ENCODE measurements around the gene ISCA2.

Gene ISCA2

DNA sequence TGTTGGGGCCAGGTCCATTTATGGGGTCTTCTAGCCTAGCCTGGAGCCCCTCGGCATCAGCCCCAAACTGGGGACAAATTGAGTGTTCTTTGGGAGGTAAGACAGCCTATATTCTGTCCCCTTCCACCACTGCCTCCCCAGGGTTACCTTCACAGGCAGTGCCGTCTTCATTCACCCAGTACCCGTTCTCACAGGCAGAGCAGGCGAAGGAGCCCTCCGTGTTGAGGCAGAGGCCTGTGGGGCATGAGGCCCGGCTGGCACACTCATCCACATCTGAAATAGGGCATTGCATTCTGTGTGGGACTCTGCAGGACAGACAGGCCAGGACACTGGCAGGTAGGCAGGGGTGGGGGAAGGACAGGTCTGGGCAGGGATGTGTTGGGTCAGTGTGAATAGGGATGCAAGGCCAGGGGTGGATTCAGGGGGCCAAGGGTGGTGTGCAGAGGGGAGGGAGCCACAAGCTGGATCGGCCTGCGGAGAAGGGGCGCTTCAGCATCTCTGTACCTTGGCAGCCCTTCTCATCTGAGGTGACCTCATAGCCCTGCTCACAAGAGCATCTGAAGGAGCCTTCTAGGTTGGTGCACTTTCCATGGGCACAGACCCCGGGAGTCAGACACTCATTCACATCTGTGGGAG is 16.1 kb downstream of the ISCA2 start:
- no peak for DNase-seq

DNA sequence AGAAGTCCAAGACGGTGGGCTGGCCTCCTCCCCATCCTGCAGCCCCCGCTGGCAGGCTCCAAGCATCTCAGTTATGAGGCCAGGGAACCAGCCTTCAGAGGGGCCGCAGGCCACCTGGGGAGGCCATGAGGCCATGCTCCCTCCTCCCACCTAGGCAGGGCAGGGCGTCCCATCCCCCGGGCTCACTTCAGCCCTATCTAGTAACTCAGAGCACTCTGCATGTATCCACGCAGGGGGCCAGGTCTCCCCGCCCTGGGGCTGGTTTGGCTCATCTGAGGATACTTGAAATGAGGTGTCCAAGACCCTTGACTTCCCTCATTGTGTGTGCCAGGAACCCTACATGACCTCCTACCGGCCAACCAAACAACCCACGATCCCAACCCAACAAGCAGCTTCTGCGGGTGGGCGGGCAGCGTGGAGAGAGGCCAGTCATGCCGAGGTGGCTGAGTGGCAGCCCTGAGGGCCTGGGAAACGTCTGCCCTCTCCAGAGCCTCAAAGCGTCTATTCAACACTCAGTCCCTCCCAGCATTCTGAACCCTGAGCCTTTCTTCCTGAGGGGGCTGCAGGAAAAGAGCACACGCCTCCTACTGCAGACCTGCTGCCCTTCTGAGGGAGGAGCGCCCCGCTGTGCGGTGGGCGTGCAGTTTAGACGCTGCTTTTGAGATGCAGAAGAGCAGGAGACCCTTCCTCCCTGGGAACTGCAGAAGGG is 16.8 kb downstream of the ISCA2 start:
- DNase-seq, result no peak

DNA sequence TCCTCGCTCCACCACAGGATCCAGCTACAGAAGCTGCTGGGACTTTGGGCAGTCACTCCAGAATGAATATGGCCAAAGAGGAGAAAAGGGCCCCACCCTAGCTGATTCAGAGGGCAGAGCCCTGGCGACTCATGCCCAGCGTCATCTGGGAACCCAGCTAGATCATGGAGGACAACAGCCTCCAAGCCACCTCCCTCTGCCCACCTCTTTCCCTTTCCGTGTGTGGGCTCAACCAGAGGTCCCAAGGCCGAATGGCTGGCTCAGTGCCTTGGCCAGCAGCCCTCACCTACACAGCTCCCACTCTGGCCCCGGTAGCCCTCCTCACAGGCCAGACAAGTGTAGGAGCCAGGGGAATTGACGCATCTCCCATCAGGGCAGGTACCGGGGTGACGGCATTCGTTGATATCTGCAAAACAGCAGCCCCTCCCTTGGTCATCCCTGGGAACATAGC is 17.4 kb downstream of the ISCA2 start:
- DNase-seq, result no peak

DNA sequence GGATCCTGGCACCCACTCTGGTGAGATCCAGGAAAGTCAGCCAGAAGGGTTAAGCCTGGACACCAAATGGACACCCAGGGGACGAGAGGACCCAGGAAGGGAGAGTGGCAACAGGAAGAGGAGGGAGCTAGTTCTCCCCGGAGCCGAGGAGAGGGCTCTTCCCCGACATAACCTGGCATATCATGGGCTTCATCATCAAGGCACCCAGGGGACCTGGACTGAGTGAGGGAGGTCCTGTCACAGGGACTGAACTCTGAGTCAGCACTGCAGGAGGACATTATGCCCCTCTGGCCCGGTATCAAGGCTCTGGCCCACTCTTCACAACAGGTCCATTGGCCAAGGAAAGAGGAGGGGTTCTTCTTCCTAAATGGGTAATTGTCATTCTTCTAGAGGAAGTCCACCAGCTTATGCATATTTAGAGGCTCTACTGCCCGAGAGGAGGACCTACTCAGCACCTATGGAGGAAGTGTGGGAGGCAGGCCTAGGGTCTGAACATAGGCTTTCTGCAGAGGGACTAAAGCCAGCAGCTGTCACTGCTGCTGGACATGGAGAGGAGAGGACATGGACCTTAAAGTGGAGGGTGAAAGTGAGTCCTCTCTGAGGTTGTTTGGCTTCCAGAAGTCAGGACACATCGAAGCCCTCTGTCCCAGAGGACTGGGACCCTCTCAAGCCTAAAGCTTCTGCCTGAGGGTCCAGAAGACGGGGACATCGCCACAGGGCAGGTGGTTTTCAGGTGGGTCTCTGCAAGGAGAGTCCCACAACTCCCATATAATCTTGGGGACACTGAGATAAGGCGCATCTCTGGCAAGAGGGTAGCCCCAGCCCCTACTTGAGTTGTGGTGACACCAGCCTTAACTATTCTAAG is 18.6 kb downstream of the ISCA2 start:
- no peak for DNase-seq

DNA sequence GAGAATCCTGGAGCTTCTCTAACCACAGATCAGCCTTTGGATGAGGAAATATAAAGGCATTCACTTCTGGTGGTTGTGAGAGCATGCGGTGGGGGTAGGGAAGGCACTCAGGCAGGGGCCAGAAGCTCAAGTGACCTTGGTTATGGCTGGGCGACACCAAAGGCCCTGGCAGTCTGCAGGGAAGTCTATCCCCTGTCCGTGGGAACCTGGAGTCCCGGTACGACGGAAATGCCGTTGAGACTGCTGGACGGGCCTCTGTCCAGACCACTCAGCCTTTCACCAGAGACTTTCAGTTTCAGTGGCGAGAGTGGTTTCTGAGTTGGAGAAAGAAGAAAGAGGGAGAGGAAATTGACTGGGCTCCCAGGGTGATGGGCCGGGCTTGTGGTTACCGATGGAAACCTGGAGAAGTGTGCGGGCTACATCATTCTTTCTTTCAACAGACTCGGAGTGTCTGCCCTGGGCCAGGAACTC is 20.9 kb downstream of the ISCA2 start:
- no peak for DNase-seq

DNA sequence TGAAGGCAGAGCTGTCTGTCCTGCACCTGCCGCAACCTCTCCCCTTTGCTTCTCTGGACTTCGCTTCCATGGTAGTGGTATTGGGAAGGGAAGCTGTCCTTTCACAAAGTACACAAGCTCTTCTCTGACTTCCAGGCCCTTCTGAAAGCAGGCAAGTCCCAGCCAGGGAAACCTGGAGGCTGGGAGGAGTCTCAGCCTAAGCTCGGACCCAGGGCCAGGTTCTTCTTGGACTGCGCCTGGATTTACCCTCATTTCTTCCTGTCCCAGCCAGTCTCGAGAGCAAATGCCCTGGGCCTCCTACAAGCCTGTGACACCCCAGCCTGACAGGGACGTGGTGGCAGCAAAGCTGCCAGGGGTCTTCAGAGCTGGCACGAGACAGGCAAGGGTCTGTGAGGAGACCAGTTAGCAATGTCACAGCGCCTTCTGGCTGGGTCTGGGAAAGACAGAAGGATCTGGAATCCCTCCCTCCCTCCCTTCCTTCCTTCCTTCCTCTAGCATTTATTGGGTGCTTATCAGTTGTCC is 22.4 kb downstream of the ISCA2 start:
- DNase-seq, result no peak

DNA sequence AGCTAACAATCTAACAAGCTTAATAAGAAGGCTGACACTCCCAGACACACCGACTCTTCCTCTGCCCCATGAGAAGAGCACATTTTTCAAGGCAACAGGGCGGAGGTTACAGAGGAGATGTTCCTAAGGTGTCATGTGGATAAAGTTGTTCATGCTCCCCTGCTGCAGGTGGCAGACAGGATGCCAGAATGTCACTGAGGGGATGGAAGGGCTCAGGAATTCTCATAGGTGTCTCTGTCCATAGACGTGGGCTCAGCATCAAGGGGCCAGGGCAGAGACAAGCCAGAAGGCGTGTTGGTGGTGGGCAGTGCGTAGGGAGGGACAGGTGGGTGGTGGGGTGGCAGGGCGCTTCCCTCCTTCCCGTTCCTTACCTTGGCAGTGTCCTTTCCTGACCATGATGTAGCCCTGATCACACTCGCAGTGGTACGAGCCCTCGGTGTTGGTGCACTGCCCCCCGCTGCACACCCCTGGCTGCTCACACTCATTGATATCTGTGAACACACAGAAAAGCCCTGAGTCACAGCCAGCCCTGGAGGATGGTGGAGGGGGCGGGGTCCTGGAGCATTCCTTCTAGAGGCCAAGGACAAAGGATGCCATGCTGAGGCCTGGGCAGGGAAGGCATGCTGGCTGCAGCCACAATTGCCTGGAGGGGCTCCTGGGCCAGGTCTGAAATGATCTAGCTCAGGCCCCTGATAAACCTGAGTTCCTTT is 23.0 kb downstream of the ISCA2 start:
- DNase-seq, result no peak

DNA sequence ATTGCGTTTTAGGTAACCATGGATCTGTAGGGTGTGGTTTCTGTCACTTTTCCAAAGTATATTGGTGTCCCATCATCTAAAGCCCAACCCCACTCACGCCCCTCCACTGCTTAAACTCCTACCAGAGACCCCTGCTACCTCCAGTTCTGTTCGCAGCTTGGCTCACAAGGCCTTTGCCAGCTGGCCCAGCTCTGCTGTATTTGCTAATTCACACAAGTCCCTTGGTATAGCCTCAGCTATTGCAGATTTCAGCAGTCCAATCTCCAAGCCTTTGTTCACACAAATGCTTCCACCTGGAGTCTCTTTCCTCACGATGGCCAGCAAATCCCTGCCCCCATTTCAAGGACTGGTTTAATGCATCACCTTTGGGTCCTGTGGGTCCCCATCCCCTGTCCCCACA is 24.2 kb downstream of the ISCA2 start:
- DNase-seq, result no peak

DNA sequence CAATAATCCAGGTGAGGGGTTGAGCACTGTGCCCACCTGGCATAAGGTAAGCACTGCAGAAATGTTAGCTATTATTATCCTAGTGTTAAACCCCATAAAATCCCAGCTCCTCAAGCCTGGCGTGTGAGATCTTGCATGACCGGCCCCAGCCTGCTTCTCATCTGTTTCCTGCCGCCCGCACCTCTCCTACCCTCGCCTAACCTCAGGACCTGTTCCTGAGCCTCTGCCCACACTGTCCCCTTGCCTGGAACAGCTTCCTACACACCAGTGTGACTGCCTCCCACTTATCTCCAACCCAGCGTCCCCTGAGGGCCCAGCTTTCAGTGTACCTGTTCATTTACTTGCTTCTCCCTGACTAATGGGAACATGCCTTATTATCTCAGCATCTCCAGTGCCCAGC is 24.7 kb downstream of the ISCA2 start:
- DNase-seq, result no peak

DNA sequence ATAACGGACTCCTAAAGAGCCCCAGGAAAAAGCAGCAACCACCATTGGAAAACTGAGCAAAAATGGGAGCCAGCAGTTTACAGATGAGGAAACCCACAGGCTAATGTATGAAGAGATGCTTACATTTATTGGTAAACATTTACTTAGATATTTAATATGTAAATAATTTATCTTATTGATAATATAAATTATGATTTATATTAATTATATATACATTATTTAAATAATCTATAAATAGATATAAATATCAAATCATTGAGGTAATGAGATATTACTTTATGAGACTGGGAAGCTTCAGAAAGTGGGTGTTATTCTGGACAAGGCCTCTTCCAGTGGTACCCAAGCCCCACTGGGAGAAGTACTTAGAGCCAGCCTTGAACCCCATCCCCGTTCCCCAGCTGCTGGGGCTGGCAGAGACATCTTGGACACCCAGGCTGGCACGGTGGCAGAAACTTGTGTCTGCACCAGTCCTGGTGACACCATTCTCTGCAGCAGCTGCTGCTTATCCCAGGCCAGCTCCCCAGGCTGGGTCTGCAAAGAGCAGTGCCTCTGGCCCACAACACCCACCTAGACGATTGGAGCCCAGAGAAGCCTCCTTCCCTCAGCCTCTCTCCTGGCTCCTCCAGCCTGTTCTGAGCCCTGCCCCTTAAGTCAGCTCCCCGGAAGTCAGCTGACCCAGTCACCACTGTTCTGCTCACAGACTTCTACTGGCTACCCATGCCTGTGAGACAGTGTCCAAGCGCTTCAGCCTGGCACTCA is 25.9 kb downstream of the ISCA2 start:
- DNase-seq, result no peak

DNA sequence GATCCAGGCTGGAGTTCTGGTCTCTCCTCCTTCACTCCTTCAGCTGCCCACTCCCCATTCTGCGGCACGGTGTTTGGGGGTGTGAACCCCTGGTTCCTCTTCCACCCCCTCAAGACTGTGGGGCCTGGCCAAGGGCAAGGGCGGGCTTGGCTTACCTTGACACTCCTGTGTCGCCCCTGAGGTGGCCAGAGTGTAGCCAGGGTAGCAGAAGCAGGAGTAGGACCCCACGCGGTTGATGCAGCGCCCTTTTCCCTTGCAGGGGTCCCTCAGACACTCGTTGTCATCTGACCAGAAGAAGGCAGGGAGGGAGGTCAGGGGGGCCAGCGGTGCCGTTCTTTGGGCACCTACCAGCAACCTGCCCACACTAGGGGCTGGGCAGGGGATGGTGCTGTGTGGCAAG is 28.2 kb downstream of the ISCA2 start:
- DNase-seq, result no peak

DNA sequence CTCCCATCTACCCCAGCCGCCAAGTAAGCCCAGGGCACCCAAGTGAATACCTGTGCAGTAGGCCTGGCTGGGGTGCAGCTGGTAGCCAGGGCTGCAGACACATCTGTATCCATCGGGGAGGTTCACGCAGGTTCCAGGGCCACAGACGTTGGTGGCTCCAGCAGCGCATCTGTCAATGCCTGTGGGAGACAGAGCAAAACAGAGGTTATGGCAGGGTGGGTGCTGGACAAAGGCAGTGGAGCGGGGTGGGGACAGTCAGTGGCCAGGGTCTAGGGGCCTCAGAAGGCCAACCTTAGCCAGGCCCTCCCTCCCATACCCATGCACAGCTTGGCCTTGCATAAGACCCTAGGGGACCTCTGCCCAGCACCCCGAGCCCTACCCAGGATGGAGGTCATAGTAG is 29.2 kb downstream of the ISCA2 start:
- DNase-seq, result no peak

DNA sequence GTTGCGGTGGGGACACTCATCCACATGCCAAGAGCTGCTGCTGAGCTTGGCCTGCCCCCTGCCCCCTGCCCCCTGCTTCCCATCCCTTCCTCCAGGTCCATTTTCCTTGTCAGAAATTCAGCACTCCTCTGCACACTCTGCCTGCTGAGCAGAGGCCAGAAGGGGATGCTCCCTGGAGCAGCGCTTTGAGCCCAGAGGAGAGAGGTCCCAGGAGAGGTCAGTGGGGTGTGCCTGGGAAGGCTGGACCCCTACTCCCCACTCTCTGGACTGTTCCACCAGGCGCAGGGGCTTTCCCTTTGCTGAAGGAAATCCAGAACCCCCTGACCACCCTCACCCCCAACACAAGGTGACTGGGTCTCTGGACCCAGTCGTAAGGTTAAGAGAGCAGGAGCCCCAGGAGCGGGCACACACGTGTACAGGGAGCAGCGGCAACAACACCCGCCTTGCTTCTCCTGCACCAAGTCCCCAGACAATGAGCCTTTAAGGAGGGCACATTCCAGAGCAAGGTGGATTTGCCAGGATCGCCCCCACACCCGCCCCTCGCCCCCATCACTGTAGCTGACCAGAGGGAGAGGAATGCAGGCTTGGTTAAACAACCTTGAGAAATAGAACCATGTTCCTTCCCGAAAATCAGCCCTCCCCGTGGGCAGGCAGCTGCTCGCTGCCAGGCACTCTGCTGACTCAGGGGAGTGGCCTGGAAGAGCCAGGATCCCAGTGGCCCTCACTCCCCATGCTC is 30.7 kb downstream of the ISCA2 start:
- DNase-seq, result no peak

DNA sequence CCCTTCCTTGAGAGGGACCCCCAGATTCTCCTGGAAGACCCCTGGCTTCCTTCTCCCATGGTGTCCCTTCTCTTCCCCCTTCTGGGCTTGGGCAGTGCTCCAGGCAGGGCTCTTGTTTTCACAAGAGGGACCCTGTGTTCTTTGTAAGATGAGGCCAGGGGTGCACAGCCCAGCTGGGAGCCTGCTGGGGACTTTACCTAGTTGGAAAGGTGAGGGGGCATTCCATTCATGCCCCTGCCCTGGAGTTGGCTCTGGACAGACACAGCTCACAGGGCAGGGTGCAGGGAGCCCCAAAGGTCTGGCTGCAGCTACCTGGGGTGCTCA is 31.2 kb downstream of the ISCA2 start:
- DNase-seq, result no peak

DNA sequence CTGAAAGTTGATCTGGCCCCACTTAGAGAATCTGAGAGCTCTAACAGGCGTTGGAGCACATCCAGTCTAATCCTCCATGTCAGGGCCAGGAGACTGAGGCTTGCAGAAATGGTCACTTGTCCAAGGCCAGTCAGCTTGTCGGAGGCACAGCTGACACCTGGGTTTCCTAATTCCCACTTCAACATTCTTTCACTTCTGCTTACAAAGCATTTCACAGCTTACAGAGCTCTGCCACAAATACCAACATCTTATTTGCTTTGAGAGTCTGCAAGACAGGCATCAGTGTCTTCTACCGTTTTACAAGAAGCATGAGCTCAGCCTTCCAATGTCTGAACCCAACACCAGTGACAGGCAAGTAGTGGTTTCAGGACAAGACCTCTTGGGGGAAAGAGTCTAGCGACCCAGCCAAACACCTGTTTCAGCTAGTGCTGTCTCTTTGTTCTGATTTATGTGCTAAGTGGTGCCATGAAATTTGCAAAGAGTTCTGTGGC is 31.8 kb downstream of the ISCA2 start:
- DNase-seq, result no peak

DNA sequence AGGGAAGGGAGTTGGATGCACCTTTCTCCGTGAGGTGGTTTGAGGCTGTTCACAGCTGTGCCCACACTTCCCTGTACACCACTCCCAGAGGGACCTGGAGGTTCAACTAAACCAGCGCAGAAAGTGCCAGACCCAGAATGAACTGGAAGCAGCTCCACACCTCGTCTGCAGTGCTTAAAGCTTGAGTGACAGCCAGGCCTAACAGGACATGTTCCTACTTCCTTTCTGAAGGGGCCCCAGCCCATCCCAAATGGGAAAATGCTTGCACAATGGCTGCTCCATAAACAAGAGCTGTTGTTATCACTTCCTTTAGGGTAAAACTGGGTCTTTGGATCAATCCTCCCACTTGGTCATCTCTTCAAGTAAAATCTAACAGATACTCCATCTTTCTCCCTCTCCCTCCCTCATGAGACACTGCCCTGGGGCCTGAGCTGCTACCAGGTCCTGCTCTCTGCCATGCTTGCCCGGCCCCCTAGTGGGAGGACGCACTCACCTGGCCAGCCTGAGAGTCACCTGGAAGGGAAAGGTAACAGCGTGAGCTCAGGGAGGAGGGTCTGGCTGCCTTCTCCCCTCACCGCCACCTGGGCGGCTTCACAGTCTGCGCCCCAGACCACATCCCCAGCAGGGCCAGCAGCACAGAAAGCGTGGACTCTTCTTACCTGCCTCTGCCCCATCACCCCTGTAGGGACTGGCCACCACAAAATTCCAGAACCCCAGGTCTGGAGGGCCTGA is 33.5 kb downstream of the ISCA2 start:
- no peak for DNase-seq

DNA sequence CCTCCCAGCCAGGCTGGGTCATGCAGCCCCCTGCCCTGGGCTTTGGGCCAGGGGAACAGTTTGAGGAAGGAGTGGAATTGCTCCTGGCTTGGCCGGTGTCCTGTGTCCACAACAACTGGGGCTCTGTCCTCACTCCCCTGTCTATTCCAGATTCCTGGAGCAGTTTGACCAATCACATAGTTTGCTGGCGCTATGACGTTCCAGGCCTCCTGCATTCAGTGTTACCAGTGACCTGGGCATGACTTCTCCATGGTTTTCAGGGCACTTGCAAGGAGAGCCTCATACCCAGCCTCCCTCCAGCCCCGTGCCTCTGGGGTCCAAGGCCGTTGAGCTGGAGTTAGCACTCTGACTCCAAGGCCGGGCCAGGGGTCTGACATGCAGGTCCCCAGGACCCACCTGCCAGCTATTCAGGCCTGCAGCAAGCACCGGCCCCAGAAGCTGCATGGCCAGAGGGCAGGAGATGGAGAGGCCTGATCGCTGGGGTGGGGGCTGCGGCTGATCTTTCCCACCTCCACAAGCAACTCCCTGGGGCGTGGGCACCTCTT is 34.2 kb downstream of the ISCA2 start:
- DNase-seq, result no peak

DNA sequence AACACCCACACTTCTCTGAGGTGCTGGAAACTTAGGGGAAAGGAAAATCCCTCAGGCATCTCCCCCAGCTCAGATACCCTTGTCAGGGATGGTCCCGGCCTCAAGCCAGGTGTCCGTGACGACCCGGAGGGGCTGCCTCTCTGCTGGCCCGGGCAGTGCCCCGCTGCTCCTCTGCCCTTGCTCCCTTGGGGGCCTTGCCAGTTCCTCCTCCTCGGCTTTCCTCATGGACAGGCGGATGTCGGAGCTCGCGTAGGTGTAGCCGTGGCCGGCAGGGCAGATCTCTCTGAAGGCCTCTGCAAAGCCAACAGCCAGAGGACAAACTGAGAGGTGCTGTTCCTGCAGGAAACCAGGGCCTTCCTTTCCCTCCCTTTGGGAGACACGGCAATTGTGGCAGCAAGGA is 34.8 kb downstream of the ISCA2 start:
- DNase-seq, result no peak

DNA sequence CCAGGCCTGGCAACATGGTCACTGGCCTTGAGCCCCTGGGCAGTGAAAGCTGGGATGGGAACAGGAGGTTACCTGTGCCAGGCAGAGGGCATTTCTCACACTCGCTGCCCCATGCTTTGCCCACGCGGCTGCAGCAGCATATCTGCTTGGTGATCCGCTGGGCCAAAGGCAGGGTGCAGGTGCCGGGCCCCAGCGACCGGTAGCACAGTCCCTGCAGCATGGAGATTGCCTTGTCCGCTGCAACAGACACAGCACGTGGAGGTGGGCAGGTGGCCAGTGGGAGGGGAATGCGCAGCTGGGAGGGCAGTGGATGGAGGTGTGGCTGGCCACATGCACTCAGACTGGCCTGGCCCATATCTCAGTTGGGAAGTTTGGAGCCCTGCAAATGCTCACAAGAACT is 35.3 kb downstream of the ISCA2 start:
- no peak for DNase-seq

DNA sequence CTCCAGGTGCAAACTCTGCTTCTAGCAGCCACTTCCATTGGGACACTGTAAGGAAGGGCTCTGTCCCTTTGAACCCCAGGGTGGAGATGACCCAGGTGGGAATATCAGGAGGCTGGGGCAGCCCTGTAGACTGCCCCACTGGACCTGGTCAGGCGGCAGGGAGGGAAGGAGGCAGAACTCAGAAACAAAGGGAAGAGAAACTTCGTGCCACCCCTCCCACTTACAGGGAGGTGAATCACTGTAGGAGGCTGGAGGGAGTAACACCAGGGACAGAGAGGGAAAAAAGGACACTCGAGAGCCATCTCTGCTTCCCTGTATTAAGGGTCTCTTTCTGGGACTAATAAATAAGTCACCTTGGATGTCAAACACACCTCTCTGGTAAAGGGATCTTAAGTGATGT is 37.4 kb downstream of the ISCA2 start:
- DNase-seq, result no peak

All from T1000 (cell line).